Measurements from ENCODE around the gene BMP4. TPM values are rescaled to one million over a fixed set of nuclear protein-coding genes. Genes with fewer than 3 reads are reported as not detected.

The BMP4 gene
- total and polyA plus RNA-seq, 2 experiments from 2014 or later, result 2.5 to 3.9 TPM

- TF ChIP-seq, protein P1, sequence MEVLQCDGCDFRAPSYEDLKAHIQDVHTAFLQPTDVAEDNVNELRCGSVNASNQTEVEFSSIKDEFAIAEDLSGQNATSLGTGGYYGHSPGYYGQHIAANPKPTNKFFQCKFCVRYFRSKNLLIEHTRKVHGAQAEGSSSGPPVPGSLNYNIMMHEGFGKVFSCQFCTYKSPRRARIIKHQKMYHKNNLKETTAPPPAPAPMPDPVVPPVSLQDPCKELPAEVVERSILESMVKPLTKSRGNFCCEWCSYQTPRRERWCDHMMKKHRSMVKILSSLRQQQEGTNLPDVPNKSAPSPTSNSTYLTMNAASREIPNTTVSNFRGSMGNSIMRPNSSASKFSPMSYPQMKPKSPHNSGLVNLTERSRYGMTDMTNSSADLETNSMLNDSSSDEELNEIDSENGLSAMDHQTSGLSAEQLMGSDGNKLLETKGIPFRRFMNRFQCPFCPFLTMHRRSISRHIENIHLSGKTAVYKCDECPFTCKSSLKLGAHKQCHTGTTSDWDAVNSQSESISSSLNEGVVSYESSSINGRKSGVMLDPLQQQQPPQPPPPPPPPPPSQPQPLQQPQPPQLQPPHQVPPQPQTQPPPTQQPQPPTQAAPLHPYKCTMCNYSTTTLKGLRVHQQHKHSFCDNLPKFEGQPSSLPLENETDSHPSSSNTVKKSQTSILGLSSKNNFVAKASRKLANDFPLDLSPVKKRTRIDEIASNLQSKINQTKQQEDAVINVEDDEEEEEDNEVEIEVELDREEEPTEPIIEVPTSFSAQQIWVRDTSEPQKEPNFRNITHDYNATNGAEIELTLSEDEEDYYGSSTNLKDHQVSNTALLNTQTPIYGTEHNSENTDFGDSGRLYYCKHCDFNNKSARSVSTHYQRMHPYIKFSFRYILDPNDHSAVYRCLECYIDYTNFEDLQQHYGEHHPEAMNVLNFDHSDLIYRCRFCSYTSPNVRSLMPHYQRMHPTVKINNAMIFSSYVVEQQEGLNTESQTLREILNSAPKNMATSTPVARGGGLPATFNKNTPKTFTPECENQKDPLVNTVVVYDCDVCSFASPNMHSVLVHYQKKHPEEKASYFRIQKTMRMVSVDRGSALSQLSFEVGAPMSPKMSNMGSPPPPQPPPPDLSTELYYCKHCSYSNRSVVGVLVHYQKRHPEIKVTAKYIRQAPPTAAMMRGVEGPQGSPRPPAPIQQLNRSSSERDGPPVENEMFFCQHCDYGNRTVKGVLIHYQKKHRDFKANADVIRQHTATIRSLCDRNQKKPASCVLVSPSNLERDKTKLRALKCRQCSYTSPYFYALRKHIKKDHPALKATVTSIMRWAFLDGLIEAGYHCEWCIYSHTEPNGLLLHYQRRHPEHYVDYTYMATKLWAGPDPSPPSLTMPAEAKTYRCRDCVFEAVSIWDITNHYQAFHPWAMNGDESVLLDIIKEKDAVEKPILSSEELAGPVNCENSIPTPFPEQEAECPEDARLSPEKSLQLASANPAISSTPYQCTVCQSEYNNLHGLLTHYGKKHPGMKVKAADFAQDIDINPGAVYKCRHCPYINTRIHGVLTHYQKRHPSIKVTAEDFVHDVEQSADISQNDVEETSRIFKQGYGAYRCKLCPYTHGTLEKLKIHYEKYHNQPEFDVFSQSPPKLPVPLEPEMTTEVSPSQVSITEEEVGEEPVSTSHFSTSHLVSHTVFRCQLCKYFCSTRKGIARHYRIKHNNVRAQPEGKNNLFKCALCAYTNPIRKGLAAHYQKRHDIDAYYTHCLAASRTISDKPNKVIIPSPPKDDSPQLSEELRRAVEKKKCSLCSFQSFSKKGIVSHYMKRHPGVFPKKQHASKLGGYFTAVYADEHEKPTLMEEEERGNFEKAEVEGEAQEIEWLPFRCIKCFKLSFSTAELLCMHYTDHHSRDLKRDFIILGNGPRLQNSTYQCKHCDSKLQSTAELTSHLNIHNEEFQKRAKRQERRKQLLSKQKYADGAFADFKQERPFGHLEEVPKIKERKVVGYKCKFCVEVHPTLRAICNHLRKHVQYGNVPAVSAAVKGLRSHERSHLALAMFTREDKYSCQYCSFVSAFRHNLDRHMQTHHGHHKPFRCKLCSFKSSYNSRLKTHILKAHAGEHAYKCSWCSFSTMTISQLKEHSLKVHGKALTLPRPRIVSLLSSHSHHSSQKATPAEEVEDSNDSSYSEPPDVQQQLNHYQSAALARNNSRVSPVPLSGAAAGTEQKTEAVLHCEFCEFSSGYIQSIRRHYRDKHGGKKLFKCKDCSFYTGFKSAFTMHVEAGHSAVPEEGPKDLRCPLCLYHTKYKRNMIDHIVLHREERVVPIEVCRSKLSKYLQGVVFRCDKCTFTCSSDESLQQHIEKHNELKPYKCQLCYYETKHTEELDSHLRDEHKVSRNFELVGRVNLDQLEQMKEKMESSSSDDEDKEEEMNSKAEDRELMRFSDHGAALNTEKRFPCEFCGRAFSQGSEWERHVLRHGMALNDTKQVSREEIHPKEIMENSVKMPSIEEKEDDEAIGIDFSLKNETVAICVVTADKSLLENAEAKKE (CRISPR knock-in tag; IDR thresholded peaks at IDR 0.05), result no peak
- TF ChIP-seq POLR2AphosphoS5 (IDR thresholded peaks at IDR 0.05; ENCODE audit: low read depth) (no peak), ZNF114 (CRISPR knock-in tag; IDR thresholded peaks at IDR 0.05) (no peak)
- TF ChIP-seq, protein P2, sequence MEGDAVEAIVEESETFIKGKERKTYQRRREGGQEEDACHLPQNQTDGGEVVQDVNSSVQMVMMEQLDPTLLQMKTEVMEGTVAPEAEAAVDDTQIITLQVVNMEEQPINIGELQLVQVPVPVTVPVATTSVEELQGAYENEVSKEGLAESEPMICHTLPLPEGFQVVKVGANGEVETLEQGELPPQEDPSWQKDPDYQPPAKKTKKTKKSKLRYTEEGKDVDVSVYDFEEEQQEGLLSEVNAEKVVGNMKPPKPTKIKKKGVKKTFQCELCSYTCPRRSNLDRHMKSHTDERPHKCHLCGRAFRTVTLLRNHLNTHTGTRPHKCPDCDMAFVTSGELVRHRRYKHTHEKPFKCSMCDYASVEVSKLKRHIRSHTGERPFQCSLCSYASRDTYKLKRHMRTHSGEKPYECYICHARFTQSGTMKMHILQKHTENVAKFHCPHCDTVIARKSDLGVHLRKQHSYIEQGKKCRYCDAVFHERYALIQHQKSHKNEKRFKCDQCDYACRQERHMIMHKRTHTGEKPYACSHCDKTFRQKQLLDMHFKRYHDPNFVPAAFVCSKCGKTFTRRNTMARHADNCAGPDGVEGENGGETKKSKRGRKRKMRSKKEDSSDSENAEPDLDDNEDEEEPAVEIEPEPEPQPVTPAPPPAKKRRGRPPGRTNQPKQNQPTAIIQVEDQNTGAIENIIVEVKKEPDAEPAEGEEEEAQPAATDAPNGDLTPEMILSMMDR (conservative IDR thresholded peaks at IDR 0.05; ENCODE audit: low read depth in 2 of 2), result no peak
Observed at GRCh38 chr14:53950031-53950793, 6.4 kb downstream of the BMP4 start (continued).

GRCh38 chr14:53949201-53949600, 7.4 kb downstream of the BMP4 start:
- H3K4me1 ChIP-seq (ENCODE audit: insufficient read depth), result peaks cover 54% of the 10 kb centered on the region
- ATAC-seq (no peak), DNase-seq (ENCODE audit: low spot score) (no peak)
- Mint-ChIP-seq H3K4me1 (peaks cover 57% of the 10 kb centered on the region), H3K36me3 (ENCODE audit: low read depth) (peaks cover 3% of the 10 kb centered on the region; the same call in 1 of the 3 replicates), H3K4me3 (no peak overlapping the region), H3K9me3 (0 out of 3 replicates have a peak, but pooled peaks cover 2% of the 10 kb centered on the region), H3K27me3 (ENCODE audit: insufficient read depth, low read depth, poor library complexity) (peaks cover 93% of the 10 kb centered on the region), H3K27ac (no peak overlapping the region)
- peaks cover 95% of the 10 kb centered on the region for H3K27me3 ChIP-seq (ENCODE audit: insufficient read depth)
- no peaks in the 10 kb centered on the region for H3K36me3 ChIP-seq (ENCODE audit: insufficient read depth)
- no peaks in the 10 kb centered on the region; the same call in 1 of the 2 replicates for H4K20me1 ChIP-seq (replicated peaks; ENCODE audit: insufficient read depth)
- no peaks in the 10 kb centered on the region for H3K79me2 ChIP-seq (replicated peaks; ENCODE audit: insufficient read depth)
- H3K4me2 ChIP-seq, result no peak overlapping the region
- TF ChIP-seq, protein P3, sequence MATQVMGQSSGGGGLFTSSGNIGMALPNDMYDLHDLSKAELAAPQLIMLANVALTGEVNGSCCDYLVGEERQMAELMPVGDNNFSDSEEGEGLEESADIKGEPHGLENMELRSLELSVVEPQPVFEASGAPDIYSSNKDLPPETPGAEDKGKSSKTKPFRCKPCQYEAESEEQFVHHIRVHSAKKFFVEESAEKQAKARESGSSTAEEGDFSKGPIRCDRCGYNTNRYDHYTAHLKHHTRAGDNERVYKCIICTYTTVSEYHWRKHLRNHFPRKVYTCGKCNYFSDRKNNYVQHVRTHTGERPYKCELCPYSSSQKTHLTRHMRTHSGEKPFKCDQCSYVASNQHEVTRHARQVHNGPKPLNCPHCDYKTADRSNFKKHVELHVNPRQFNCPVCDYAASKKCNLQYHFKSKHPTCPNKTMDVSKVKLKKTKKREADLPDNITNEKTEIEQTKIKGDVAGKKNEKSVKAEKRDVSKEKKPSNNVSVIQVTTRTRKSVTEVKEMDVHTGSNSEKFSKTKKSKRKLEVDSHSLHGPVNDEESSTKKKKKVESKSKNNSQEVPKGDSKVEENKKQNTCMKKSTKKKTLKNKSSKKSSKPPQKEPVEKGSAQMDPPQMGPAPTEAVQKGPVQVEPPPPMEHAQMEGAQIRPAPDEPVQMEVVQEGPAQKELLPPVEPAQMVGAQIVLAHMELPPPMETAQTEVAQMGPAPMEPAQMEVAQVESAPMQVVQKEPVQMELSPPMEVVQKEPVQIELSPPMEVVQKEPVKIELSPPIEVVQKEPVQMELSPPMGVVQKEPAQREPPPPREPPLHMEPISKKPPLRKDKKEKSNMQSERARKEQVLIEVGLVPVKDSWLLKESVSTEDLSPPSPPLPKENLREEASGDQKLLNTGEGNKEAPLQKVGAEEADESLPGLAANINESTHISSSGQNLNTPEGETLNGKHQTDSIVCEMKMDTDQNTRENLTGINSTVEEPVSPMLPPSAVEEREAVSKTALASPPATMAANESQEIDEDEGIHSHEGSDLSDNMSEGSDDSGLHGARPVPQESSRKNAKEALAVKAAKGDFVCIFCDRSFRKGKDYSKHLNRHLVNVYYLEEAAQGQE (IDR thresholded peaks at IDR 0.05; ENCODE audit: unreplicated experiment), result no peak
- TF ChIP-seq NANOG (IDR thresholded peaks at IDR 0.05; ENCODE audit: borderline replicate concordance), result no peak
- no peak for TF ChIP-seq ZNF114 (CRISPR knock-in tag; IDR thresholded peaks at IDR 0.05)
- no peak overlapping the region for H2AFZ ChIP-seq
- no peak overlapping the region for H3K4me3 ChIP-seq
- H3K9me2 ChIP-seq (ENCODE audit: insufficient read depth), result no peaks in the 10 kb centered on the region
- peaks cover 13% of the 10 kb centered on the region for H3F3A ChIP-seq (replicated peaks; ENCODE audit: low read depth)
- H3K27ac ChIP-seq (ENCODE audit: low read depth), result no peak overlapping the region
